Caco-2 (cell line): ENCODE measurements around the gene INHBC. TPM values are rescaled to one million over a fixed set of nuclear protein-coding genes. Genes with fewer than 3 reads are reported as not detected.

Experiments
- BruUV-seq: library from RNA; stranded (reverse); fragments of 400-500 nt; replicated peaks from 2 replicates; lab custom pipeline; 2021; lab: Mats Ljungman, UMichigan
- CTCF ChIA-PET: fragments of 300-600 bp; sonication (Branson Sonifier 250); formaldehyde crosslinking; loops from one replicate; lab custom pipeline; 2022; ENCODE audit warnings: antibody characterized with exemption; lab: Charles Lee
- POLR2A ChIA-PET: fragments of 300-600 bp; sonication (Branson Sonifier 250); formaldehyde crosslinking; loops from one replicate; lab custom pipeline; 2022; ENCODE audit warnings: antibody characterized with exemption; lab: Charles Lee
- DNase-seq, 2 experiments: peaks; one replicate each; pipeline versions ENCODE4 v3.0.0 to v3.0.0-alpha.2; 2020 to 2022
- H3K27me3 ChIP-seq: replicated peaks from 2 replicates; pipeline ENCODE4 v1.6.0; 2011; ENCODE audit warnings: low read length; ENCODE audit not compliant: control insufficient read depth, insufficient read depth
- H3K36me3 ChIP-seq: 2 replicates; pipeline ENCODE4 v1.5.1; 2011; ENCODE audit warnings: low read length; ENCODE audit not compliant: control insufficient read depth, insufficient read depth
- H3K4me1 ChIP-seq: fragments of 250-450 bp; sonication (Bioruptor Pico); 2 replicates; pipeline ENCODE4 v1.5.1; 2020; ENCODE audit warnings: mild to moderate bottlenecking
- H3K4me3 ChIP-seq: 2 replicates; pipeline ENCODE4 v1.5.1; 2011; ENCODE audit warnings: low read depth, mild to moderate bottlenecking, control low read depth, low read length
- H3K9me3 ChIP-seq: fragments of 250-450 bp; sonication (Bioruptor Pico); 2 replicates; pipeline ENCODE4 v1.5.1; 2020; ENCODE audit warnings: mild to moderate bottlenecking, moderate library complexity
- H3K27ac Mint-ChIP-seq: one replicate; pipeline ENCODE4 v1.8.0; 2022; ENCODE audit warnings: mixed read lengths; ENCODE audit not compliant: unreplicated experiment
- H3K27me3 Mint-ChIP-seq: one replicate; pipeline ENCODE4 v1.8.0; 2022; ENCODE audit warnings: mixed read lengths; ENCODE audit not compliant: insufficient read depth, unreplicated experiment
- H3K36me3 Mint-ChIP-seq: one replicate; pipeline ENCODE4 v1.8.0; 2022; ENCODE audit warnings: mild to moderate bottlenecking, mixed read lengths; ENCODE audit not compliant: insufficient read depth, unreplicated experiment
- H3K4me1 Mint-ChIP-seq: one replicate; pipeline ENCODE4 v1.8.0; 2022; ENCODE audit warnings: low read depth, mixed read lengths; ENCODE audit not compliant: unreplicated experiment
- H3K4me3 Mint-ChIP-seq: one replicate; pipeline ENCODE4 v1.8.0; 2022; ENCODE audit warnings: mild to moderate bottlenecking, moderate library complexity, mixed read lengths; ENCODE audit not compliant: unreplicated experiment
- H3K9me3 Mint-ChIP-seq: one replicate; pipeline ENCODE4 v1.8.0; 2022; ENCODE audit warnings: mixed read lengths; ENCODE audit not compliant: unreplicated experiment
- CTCF ChIP-seq, 2 experiments: fragments of 200-600 bp in 1 of 2; IDR thresholded peaks; 1 replicate in 1 of 2; 2 replicates in 1 of 2; pipeline versions ENCODE4 v1.5.1 to v1.8.0; 2011 to 2022; ENCODE audit warnings: antibody characterized with exemption in 1 of 2, control low read depth in 1 of 2, inconsistent platforms in 1 of 2, low read depth in 1 of 2, low read length in 1 of 2, mild to moderate bottlenecking in 1 of 2, moderate library complexity in 1 of 2; ENCODE audit not compliant: insufficient read depth in 1 of 2, severe bottlenecking in 1 of 2, unreplicated experiment in 1 of 2
- intact Hi-C: fragments of 100-400 bp; cut with micrococcal nuclease; formaldehyde crosslinking; loops from one replicate; pipeline ENCODE4 v1.10.0; 2022; ENCODE audit not compliant: unreplicated experiment
- total RNA-seq: library from RNA; stranded (reverse); gene quantifications from 2 replicates; pipeline ENCODE4 v1.2.3, GENCODE V29; 2022

Gene INHBC
- total RNA-seq, 1 experiment from 2014 or later, result not detected

DNA sequence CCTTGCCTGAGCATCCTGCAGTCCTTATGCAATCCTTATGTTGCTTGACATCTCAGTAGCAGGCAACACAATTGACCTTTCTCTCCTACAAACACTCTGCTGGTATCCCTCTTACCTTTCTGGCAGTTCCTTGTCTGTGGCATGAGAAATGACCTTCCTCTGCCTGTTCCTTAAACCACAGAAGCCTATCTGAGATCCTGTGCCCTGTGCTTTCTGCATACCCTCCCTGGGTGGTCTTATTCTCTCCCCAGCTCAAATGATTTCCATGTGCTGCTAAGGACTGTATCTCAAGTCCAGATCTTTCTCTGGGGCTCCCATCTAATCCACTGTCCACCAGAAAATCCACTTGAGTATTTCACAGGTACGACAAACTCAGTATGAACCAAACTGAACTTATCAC lies 47.1 kb downstream of the INHBC start:
- no peaks in the 10 kb centered on the region for H3K36me3 Mint-ChIP-seq
- POLR2A ChIA-PET, result no interaction called here
- BruUV-seq, result no TSS peak
- H3K27ac Mint-ChIP-seq, result no peak overlapping the region
- no peak overlapping the region for H3K4me3 Mint-ChIP-seq
- CTCF ChIA-PET, result interaction anchor here (0.9 to 1.2 kb wide), 2 partner anchors 23 to 269 kb away, joined by 3 read pairs; no protein-coding TSS in a partner anchor
- intact Hi-C loops, result no loop called here
- H3K9me3 Mint-ChIP-seq, result no peaks in the 10 kb centered on the region
- no peaks in the 10 kb centered on the region for H3K4me1 ChIP-seq
- DNase-seq, result no peak
- H3K27me3 Mint-ChIP-seq, result peaks cover 16% of the 10 kb centered on the region
- no peaks in the 10 kb centered on the region for H3K27me3 ChIP-seq
- H3K9me3 ChIP-seq, result no peaks in the 10 kb centered on the region
- H3K4me3 ChIP-seq, result no peak overlapping the region
- peaks cover 11% of the 10 kb centered on the region for H3K4me1 Mint-ChIP-seq
- TF ChIP-seq CTCF (IDR thresholded peaks at IDR 0.05; ENCODE audit: insufficient read depth in 1 of 2, low read depth in 1 of 2, low read length in 1 of 2, severe bottlenecking in 1 of 2, unreplicated experiment in 1 of 2), result no peak
- H3K36me3 ChIP-seq, result no peaks in the 10 kb centered on the region

- peaks cover 8% of the 10 kb centered on the region for H3K36me3 Mint-ChIP-seq
- no peak for TF ChIP-seq CTCF (IDR thresholded peaks at IDR 0.05; ENCODE audit: insufficient read depth in 1 of 2, low read depth in 1 of 2, low read length in 1 of 2, severe bottlenecking in 1 of 2, unreplicated experiment in 1 of 2)
- DNase-seq, result no peak
- peaks cover 16% of the 10 kb centered on the region for H3K27me3 Mint-ChIP-seq
- intact Hi-C loops, result no loop called here
- BruUV-seq, result no TSS peak
- peak overlapping the region; percentile 1 for H3K27ac Mint-ChIP-seq
- no peaks in the 10 kb centered on the region for H3K27me3 ChIP-seq
- no peaks in the 10 kb centered on the region for H3K9me3 ChIP-seq
- no peaks in the 10 kb centered on the region for H3K9me3 Mint-ChIP-seq
- no peaks in the 10 kb centered on the region for H3K36me3 ChIP-seq
- no peak overlapping the region for H3K4me3 Mint-ChIP-seq
- no peak overlapping the region for H3K4me3 ChIP-seq
- CTCF ChIA-PET, result interaction anchor here (0.6 kb wide), 1 partner anchor 82 kb away, joined by 6 read pairs; no protein-coding TSS in a partner anchor
- peaks cover 11% of the 10 kb centered on the region for H3K4me1 Mint-ChIP-seq
- H3K4me1 ChIP-seq, result no peaks in the 10 kb centered on the region
- POLR2A ChIA-PET, result no interaction called here
Observed at GRCh38 chr12:57483466-57483865, 48.9 kb downstream of the INHBC start.

DNA sequence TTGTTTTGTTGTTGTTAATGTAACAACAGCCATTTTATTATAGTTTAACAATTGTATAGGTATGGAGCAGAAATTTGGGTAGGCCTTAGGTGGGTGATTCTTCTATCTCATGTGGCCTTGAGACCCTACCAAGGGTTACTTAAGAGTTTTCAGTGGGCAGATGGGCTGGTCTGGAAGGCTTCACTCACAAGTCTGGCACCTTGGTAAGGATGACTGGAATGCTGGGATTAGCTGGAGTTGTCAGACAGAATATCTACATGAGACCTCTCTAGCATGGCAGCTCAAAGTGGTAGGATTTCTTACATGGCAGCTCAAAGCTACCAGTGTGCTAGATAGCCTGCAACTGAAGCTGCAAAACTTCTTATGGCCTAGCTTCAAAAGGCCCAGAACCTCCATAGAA lies 51.1 kb downstream of the INHBC start:
- no peaks in the 10 kb centered on the region for H3K9me3 ChIP-seq
- Mint-ChIP-seq H3K4me1 (peaks cover 19% of the 10 kb centered on the region), H3K36me3 (peaks cover 27% of the 10 kb centered on the region), H3K27me3 (peaks cover 9% of the 10 kb centered on the region), H3K4me3 (no peak overlapping the region), H3K27ac (no peak overlapping the region), H3K9me3 (no peaks in the 10 kb centered on the region)
- no TSS peak for BruUV-seq
- no peak overlapping the region for H3K4me3 ChIP-seq
- H3K36me3 ChIP-seq, result peaks cover 6% of the 10 kb centered on the region
- ChIA-PET CTCF (interaction anchor here (0.6 kb wide), 1 partner anchor 392 kb away, joined by 4 read pairs; no protein-coding TSS in a partner anchor), POLR2A (no interaction called here)
- DNase-seq, result no peak
- 0 out of 2 replicates have a peak, but pooled peaks cover 7% of the 10 kb centered on the region for H3K4me1 ChIP-seq
- no peak for TF ChIP-seq CTCF (IDR thresholded peaks at IDR 0.05; ENCODE audit: insufficient read depth in 1 of 2, low read depth in 1 of 2, low read length in 1 of 2, severe bottlenecking in 1 of 2, unreplicated experiment in 1 of 2)
- intact Hi-C loops, result no loop called here
- no peaks in the 10 kb centered on the region for H3K27me3 ChIP-seq
